ENCODE measurements around the gene KRT4.
"Not testable (repeated sequence)": the region's sequence is repeated elsewhere in the genome, so short reads cannot be mapped to it uniquely, and the experiment has no call there.

KRT4 gene

GRCh38 chr12:52807544-52808470 lies 6.1 kb downstream of the KRT4 start:
- DNase-seq (ENCODE audit: low read depth, low spot score) = no peak

GRCh38 chr12:52806821-52807543 lies 6.9 kb downstream of the KRT4 start:
- no peak for DNase-seq (ENCODE audit: low read depth, low spot score)

GRCh38 chr12:52806169-52806811 lies 7.6 kb downstream of the KRT4 start:
- DNase-seq (ENCODE audit: low read depth, low spot score) = no peak

- DNase-seq (ENCODE audit: low read depth, low spot score) = no peak
These were observed 8.2 kb downstream of the KRT4 start for GRCh38 chr12:52805739-52806138.

GRCh38 chr12:52805000-52805399 lies 8.9 kb downstream of the KRT4 start:
- no peak for DNase-seq (ENCODE audit: low read depth, low spot score)

GRCh38 chr12:52802442-52802841 lies 11.5 kb downstream of the KRT4 start:
- no peak for DNase-seq (ENCODE audit: low read depth, low spot score)

GRCh38 chr12:52801773-52802172 lies 12.1 kb downstream of the KRT4 start:
- no peak for DNase-seq (ENCODE audit: low read depth, low spot score)

- DNase-seq (ENCODE audit: low read depth, low spot score) = no peak
These were observed 13.5 kb downstream of the KRT4 start for GRCh38 chr12:52800259-52800917.

- DNase-seq (ENCODE audit: low read depth, low spot score) = no peak
These were observed 14.3 kb downstream of the KRT4 start for GRCh38 chr12:52799505-52800211.

GRCh38 chr12:52798671-52799504 lies 15.0 kb downstream of the KRT4 start:
- DNase-seq (ENCODE audit: low read depth, low spot score) = peak; percentile 12

GRCh38 chr12:52798003-52798670 lies 15.8 kb downstream of the KRT4 start:
- DNase-seq (ENCODE audit: low read depth, low spot score) = no peak

GRCh38 chr12:52797529-52797894 lies 16.4 kb downstream of the KRT4 start:
- DNase-seq (ENCODE audit: low read depth, low spot score) = no peak

- DNase-seq (ENCODE audit: low read depth, low spot score) = no peak
These were observed 16.9 kb downstream of the KRT4 start for GRCh38 chr12:52796839-52797528.

- no peak for DNase-seq (ENCODE audit: low read depth, low spot score)
These were observed 17.5 kb downstream of the KRT4 start for GRCh38 chr12:52796429-52796794.

- DNase-seq (ENCODE audit: low read depth, low spot score) = no peak
These were observed 18.1 kb downstream of the KRT4 start, which contains the start of gene KRT3 for GRCh38 chr12:52795694-52796428. TSS of gene KRT3 (minus strand) at chr12:52796117. CDS start at chr12:52796042, 75 bp downstream.

GRCh38 chr12:52795332-52795674 lies 18.6 kb downstream of the KRT4 start:
- DNase-seq (ENCODE audit: low read depth, low spot score) = not testable (repeated sequence)

GRCh38 chr12:52794479-52795331 lies 19.2 kb downstream of the KRT4 start:
- no peak for DNase-seq (ENCODE audit: low read depth, low spot score)

All from astrocyte of the hippocampus (primary cell).